Subcutaneous adipose tissue (tissue), 4 donors: Measurements from ENCODE around the gene HMGN2. TPM values are rescaled to one million over a fixed set of nuclear protein-coding genes. Genes with fewer than 3 reads are reported as not detected.

Experiments
- total RNA-seq, 4 donors: library from RNA; depleted of rRNA; stranded (reverse); fragments of >200 nt; gene quantifications; one replicate each; pipeline ENCODE4 v1.1.0, GENCODE V29; 2016
- TF ChIP-seq, protein P1 (sequence below): fragments of 450-650 bp; IDR thresholded peaks from one replicate; pipeline ENCODE4 v1.5.1; 2016; ENCODE audit warnings: low read depth, mild to moderate bottlenecking, control low read depth, antibody characterized with exemption, moderate library complexity

HMGN2 gene
- total RNA-seq, 4 donors from 2014 or later = 91.6 to 171 (median 130) TPM

DNA sequence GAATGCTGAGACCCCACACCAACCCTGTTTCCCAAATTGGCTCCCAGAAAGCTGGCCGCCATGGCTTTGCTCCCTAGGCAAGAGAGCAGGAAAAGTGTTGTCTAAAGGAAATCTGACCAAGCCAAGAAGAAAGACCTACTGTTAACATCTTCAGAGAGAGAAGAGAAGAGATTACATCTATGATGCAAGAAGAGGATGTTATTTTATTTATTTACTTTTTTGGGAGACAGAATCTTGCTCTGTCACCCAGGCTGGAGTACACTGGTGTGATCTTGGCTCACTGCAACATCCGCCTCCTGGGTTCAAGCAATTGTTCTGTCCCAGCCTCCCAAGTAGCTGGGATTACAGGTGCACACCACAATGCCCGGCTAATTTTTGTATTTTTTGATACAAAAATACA, 21.7 kb downstream of the HMGN2 start:
- TF ChIP-seq, protein P1, sequence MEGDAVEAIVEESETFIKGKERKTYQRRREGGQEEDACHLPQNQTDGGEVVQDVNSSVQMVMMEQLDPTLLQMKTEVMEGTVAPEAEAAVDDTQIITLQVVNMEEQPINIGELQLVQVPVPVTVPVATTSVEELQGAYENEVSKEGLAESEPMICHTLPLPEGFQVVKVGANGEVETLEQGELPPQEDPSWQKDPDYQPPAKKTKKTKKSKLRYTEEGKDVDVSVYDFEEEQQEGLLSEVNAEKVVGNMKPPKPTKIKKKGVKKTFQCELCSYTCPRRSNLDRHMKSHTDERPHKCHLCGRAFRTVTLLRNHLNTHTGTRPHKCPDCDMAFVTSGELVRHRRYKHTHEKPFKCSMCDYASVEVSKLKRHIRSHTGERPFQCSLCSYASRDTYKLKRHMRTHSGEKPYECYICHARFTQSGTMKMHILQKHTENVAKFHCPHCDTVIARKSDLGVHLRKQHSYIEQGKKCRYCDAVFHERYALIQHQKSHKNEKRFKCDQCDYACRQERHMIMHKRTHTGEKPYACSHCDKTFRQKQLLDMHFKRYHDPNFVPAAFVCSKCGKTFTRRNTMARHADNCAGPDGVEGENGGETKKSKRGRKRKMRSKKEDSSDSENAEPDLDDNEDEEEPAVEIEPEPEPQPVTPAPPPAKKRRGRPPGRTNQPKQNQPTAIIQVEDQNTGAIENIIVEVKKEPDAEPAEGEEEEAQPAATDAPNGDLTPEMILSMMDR = no peak

DNA sequence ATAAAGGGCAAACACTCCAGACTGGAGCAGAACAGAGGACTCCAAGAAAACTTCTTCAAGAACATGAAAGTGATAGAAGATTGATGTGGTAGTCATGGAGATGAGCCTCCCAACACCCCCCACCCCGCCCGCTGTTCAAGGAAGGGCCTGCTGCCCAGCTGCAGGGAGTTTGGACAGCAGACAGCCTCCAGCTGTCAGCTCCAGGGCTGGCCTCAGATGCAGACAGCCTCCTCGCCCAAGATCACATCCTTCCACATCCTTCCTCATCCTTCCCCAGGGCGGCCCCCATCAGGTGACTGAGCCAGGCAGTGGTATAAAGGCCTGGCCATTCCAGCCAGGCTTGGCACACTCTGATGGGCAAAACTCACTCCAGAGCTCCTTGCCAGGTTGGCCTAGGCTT, 24.6 kb downstream of the HMGN2 start:
- TF ChIP-seq, protein P1 = no peak

DNA sequence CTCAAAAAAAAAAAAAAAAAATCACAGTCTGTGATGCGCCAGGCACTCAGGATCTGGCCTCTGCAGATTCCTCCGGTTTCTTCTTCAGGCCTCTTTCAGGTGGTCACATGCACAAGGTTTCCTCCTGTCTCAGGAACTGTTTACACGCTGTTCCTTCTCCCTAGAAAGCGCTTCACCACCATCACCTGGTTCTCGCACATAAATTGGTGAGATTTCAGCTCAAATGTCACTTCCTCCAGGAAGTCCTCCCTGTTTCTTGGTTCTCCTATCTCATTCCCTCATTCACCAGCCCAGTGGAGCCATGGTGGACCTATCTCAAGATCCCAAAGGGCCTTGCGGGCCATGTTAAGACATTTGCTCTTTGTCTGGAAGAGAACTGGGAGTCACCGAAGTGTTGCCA, 26.7 kb downstream of the HMGN2 start:
- TF ChIP-seq, protein P1 = no peak

DNA sequence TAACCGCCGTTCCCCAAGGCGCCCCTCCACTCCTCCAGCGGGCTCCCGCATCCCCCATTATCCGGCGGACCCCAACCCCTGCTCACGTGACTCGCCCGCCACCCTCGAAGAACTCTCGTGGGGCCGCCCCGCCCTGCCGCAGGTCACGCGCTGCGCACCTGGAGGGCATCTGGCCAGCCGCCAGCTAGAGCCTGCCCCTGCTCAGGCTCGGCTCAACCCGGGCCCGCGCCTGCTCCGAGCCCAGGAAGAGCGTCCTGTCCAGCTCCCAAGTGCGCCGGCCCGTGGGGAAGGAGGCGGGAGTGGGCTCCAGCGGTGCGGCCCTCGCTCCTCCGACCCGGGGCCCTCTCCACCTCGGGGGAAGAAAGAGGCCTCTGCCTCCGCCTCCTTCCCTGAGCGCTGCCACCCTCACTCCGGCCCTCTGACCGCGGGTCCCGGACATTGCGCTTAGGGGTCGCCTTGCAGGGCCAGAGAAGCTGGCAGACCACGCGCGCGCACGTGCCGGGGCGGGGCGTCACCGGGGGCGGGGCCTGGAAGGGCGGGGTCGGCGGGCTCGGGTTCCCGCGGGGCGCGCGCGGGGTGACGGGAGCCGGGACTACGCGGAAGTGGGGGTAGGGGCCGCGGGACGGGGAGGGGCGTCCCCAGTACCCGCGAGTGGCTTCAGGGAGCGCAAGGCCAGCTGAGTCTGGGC, 28.4 kb downstream of the HMGN2 start:
- TF ChIP-seq, protein P1 = no peak

DNA sequence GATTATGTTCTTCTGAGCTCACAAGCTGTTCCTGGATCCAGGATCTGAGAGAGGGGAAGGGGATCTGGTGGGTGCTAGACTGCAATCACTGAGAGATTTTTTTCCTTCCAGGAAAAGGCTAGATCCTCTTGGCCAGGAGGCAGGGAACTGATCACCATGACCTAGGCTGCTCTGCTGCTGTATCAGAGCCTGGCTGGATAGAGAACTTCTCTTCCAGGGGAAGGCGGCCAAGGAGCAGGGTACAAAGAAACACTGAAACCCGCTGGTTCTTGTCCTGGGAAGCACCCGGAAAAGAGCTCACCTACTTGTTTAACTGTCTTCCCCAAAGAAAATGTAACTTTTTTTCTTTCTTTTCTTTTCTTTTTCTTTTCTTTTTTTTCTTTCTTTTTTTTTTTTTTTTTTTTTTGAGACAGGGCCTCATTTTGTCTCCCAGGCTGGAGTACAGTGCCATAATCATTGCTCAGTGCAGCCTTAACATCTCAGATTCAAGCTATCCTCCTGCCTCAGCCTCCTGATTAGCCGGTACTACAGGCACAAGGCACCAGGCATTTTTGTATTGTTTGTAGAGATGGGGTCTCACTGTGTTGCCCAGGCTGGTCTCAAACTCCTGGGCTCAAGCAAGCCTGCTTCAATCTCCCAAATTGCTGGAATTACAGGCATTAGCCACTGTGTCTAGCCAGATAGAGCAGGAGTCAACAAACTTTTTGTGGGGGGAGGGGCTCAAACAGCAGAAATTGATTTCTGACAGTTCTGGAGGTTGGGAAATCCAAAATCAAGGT, 44.9 kb downstream of the HMGN2 start:
- TF ChIP-seq, protein P1 = no peak

DNA sequence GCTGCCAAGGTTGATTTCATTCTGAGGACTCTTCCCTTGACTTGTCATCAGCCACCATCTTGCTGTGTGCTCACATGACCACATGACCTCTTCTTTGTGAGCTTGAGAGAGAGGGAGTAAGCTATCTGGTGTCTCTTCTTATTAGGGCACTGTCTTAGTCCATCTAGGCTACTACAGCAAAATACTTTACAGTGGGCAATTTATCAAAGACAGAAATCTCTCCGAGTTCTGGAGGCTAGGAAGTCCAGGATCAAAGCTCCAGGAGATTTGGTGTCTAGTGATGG, 45.5 kb downstream of the HMGN2 start:
- TF ChIP-seq, protein P1 = no peak

DNA sequence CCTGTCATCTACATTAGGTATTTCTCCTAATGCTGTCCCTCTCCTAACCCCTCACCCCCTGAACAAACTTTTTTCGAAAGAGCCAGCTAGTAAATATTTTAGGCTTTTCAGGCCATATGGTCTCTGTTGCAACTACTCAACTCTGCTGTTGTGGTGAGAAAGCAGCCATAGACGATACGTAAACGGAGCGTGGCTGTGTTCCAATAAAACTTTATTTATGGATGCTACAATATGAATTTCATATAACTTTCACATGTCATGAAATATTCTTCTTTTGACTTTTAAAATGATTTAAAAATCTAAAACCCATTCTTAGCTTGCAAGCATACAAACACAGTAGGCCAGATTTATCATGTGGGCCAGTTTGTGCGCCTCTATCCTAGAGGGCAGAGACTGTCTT, 46.1 kb downstream of the HMGN2 start:
- TF ChIP-seq, protein P1 = no peak
